GM18951 (cell line): Measurements from ENCODE around the gene FHIT.

Experiments
- POLR2A ChIP-seq: IDR thresholded peaks from 4 replicates; pipeline ENCODE4 v1.6.1; 2011; ENCODE audit warnings: mild to moderate bottlenecking; ENCODE audit not compliant: insufficient read length, insufficient read depth; ENCODE audit errors: extremely low read depth
- in situ Hi-C: fragments of 300-500 bp; cut with MboI; formaldehyde crosslinking; loops from one replicate; pipeline ENCODE4 v1.12.0; 2022; ENCODE audit warnings: low sequenced_read_pairs, mixed read lengths, inconsistent platforms; ENCODE audit not compliant: unreplicated experiment

Gene FHIT

DNA sequence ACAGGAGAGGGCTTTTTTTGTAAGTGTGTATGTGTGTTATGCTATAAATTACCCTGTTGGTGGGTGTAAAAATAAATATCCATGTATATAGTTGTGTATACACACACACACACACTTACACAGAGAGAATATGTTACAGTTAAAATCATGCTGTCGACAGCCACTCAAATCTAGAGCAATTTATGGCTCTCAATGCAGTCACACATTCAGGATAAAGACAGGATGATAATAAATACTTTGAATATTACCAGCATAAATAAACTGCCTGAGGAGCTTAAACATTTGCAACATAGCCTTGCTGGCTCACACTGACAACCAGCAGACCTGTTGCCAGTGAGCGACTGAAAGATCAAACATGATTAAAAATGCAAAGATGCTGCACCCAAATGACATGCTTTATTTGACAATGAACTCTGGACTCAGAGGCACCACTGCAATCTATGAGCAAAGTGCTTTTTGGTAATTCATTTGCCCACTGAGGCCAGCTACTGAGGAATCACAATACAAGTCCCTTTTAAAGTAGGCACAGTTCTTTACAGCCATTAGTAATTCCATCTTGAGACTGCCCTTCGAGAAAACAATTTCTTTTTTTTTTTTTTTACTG is 458.9 kb downstream of the FHIT start:
- in situ Hi-C loops = no loop called here
- no peak for TF ChIP-seq POLR2A

- in situ Hi-C loops = no loop called here
- no peak for TF ChIP-seq POLR2A
Measured at GRCh38 chr3:60788185-60788584, 463.1 kb downstream of the FHIT start.

DNA sequence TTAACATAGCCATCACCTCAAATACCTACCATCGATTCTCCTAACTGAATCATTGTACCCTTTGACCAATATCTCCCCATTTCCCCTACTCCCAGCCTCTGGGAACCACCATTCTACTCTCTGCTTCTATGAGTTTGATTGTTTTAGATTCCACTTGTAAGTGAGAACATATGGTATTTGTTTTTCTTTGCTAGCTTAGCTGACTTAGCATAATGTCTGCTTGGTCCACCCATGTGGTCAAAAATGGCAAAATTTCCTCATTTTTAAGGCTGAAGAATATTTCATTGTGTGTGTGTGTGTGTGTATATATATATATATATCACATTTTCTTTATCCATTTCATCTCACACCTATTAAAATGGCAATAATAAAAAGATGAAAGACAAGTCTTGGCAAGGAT is 469.3 kb downstream of the FHIT start:
- in situ Hi-C loops = no loop called here
- TF ChIP-seq POLR2A = no peak

GRCh38 chr3:60779637-60780036 is 471.6 kb downstream of the FHIT start:
- TF ChIP-seq POLR2A = no peak
- in situ Hi-C loops = no loop called here

GRCh38 chr3:60775985-60776384 is 475.3 kb downstream of the FHIT start:
- no peak for TF ChIP-seq POLR2A
- in situ Hi-C loops = no loop called here

DNA sequence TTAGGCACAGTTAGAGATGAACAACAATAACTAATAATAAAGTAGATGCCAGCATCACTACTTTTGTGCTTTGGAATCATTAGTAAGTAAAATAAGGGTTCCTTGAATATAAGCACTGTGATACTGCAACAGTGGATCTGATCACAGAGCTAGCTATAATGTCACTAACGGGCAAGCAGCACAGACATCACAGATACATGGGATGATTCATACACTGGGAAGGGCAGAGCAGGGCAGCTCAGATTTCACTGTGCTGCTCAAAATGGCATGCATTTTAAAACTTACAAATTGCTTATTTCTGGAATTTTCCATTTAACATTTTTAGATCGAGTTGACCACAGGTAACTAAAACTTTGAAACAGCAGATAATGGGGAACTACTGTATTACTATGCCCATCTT is 476.6 kb downstream of the FHIT start:
- TF ChIP-seq POLR2A = no peak
- in situ Hi-C loops = no loop called here

GRCh38 chr3:60772584-60772983 is 478.7 kb downstream of the FHIT start:
- in situ Hi-C loops = no loop called here

DNA sequence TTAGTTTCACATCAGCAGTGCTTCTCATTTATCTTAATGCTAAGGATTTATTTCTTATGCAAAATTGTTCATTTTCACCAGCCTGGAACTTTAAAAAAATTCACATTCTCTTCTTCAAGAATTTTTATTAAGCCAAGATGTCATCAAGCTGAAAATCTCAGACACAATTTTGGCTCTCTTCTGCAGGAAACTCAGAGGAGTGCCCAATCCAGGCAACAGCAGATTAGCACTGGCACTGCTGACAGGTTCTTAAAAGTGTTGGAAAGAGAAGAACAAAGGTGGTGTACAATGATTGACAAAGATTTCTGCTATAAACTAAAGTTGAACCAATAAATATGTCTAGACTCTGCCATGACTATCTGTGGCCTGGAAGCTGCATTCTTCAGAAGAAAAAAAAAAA is 479.5 kb downstream of the FHIT start:
- in situ Hi-C loops = no loop called here

More at GRCh38 chr3:60772584-60772983, 478.7 kb downstream of the FHIT start:
- TF ChIP-seq POLR2A = no peak

DNA sequence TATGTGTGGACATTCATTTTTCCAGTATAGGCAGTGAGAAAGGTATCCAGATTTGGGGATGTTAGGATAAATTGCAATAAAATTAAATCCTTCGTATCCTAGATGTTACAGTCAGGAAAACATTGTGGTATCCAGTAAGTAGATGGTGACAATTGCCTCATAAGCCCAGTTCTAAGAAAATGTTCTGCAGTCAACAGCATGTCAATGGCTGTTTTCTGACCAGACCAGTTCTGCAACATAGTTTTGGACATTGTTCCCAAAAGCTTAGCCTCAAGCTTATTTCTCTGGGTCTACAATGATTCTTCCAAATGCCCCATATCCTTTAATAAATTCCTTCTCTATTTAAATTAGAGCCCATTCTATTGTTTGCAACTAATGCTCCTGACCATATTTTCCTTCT is 480.7 kb downstream of the FHIT start:
- TF ChIP-seq POLR2A = no peak
- in situ Hi-C loops = no loop called here

More for the DNA sequence above, 479.5 kb downstream of the FHIT start:
- no peak for TF ChIP-seq POLR2A

GRCh38 chr3:60767536-60767935 is 483.7 kb downstream of the FHIT start:
- TF ChIP-seq POLR2A = no peak

DNA sequence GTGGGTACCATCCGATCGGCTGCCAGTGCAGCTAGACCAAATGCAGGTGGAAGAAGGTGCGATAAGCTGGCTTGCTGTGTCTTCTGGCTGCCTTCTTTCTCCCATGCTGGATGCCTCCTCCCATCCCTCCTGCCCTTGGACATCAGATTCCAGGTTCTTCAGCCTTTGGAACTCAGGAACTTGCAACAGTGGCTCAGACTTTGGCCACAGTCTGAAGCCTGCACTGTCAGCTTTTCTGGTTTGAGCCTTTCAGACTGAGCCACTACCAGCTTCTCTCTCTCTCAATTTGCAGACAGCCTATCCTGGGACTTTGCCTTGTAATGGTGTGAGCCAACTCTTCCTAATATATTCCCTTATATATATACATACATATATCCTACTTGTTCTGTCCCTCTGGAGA is 485.5 kb downstream of the FHIT start:
- TF ChIP-seq POLR2A = no peak
- in situ Hi-C loops = no loop called here

More at GRCh38 chr3:60767536-60767935, 483.7 kb downstream of the FHIT start:
- in situ Hi-C loops = no loop called here

GRCh38 chr3:60764870-60765269 is 486.4 kb downstream of the FHIT start:
- TF ChIP-seq POLR2A = no peak
- in situ Hi-C loops = no loop called here

GRCh38 chr3:60760145-60760544 is 491.1 kb downstream of the FHIT start:
- in situ Hi-C loops = no loop called here
- no peak for TF ChIP-seq POLR2A

DNA sequence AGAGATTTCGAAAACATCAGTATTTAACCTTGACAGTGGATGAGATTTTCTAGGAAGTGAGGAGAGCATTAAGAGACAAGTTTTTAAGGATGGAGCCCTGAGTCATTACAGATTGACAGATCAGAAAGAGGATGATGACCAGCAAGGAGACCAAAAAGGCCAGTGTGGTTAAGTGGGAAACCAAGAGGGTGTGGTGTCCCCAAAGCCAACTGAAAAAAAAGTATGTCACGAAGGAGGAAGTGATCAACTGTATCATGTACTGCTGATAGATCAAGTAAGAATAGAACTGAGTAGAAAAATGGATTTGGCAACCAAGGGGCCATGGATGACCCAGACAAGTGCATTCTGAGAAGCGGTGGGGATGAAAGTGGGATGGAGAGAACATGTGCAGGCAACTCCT is 491.8 kb downstream of the FHIT start:
- in situ Hi-C loops = no loop called here
- no peak for TF ChIP-seq POLR2A

DNA sequence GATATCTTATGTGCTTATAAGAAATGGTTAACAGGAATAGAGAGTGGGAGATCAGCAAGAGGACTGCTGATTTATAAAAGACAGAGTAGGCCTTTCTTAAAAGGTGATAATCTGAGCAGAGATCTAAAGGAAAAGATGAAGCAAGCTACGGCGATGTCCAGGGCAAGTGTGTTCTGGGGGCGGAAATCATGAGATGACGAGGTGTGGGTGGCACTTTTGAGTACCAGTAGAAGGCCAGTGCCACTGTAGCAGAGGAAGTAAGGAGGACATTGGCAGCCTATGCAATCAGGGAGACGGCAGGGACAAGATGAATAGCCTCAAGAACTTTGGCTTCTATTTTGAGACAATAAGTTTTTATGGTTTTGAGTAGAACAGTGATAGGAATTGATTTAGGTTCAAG is 492.4 kb downstream of the FHIT start:
- in situ Hi-C loops = no loop called here

More for the DNA sequence above, 492.4 kb downstream of the FHIT start:
- TF ChIP-seq POLR2A = no peak
